SKM-1 treated with dmso at 0.1 percent for 144 hours (cell line): ENCODE measurements around the gene DNAJC5.
"Not testable (repeated sequence)": the region's sequence is repeated elsewhere in the genome, so short reads cannot be mapped to it uniquely, and the experiment has no call there.

Experiments used
- DNase-seq: peaks from one replicate; lab custom pipeline; 2025; ENCODE audit not compliant: unreplicated experiment; lab: John Stamatoyannopoulos, UW

DNAJC5 gene

DNA sequence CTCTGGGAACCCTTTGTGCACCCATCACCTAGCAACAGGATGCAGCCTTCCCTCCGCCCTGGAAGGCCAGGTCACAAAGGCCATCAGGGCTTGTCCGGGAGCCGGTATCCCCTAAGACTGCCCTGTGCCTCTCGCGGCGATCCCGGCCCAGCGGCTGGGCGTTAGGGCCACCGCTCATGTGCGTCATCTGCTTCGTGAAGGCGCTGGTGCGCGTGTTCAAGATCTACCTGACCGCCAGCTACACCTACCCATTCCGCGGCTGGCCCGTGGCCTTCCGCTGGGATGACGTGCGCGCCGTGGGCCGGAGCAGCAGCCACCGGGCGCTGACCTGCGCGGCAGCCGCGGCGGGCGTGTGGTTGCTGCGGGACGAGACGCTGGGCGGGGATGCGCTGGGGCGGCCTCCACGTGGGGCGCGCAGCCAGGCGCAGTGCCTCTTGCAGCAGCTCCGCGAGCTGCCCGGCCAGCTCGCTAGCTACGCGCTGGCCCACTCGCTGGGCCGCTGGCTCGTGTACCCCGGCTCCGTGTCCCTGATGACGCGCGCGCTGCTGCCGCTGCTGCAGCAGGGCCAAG is 33.5 kb upstream of the DNAJC5 start, which contains the start of gene ABHD16B:
TSS of gene ABHD16B (plus strand) at position 134 of the 570 bp plus-strand sequence. CDS start at position 177, 43 bp downstream.
- DNase-seq, result no peak

GRCh38 chr20:63861981-63862901 is 32.7 kb upstream of the DNAJC5 start:
- no peak for DNase-seq

DNA sequence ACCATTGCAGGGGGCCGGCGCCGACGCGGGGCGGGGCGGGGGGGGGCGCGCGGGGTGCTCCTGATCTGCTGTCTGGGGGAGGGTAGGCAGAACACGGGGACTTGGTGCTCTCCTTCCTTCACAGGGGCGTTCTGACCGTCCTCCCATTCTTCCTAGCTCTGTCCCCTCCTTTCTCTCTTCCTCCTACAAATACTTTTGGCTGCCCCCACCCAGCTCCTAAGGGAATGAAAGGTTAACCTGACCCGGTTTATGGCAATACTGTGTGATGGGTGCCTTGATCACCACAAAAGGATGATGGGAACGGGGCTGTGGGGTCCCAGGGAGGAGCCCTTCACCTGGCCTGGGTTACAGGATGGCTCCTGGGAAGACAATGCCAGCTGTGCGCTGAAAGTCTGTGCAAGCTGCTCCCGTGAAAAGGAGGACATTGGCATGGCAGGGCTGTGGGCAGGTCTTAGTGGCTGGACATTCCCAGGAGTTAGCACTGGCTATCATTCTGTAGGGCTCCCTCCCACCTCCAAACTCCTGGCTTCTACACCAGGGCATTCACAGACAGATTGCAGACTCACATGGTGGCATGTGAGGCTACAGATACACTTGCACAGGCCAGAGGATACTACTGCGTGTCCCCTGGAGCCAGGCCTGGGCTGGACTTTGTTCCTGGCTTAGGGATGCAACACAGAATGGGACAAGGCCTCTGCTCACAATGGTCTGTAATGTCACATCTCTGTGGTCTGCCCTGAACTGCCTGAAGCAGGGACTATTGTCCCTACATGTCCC is 31.7 kb upstream of the DNAJC5 start:
- no peak for DNase-seq

GRCh38 chr20:63863798-63864544 is 31.0 kb upstream of the DNAJC5 start:
- DNase-seq, result peak; percentile 99

DNA sequence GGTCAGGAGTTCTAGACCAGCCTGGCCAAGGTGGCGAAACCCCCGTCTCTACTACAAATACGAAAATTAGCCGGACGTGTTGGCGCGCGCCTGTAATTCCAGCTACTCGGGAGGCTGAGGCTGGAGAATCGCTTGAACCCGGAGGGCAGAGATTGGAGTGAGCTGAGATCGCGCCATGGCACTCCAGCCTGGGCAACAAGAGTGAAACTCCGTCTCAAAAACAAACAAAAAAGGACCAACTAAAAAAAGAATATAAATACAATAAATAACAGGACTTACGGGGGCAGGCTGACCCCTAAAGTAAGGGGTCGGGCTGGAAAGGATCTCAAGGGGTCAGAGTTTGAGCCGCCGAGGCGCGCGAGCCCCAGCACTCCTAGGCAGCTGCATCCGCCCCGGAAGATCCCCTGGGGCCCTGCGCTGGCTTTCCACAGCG is 30.4 kb upstream of the DNAJC5 start:
- no peak for DNase-seq

DNA sequence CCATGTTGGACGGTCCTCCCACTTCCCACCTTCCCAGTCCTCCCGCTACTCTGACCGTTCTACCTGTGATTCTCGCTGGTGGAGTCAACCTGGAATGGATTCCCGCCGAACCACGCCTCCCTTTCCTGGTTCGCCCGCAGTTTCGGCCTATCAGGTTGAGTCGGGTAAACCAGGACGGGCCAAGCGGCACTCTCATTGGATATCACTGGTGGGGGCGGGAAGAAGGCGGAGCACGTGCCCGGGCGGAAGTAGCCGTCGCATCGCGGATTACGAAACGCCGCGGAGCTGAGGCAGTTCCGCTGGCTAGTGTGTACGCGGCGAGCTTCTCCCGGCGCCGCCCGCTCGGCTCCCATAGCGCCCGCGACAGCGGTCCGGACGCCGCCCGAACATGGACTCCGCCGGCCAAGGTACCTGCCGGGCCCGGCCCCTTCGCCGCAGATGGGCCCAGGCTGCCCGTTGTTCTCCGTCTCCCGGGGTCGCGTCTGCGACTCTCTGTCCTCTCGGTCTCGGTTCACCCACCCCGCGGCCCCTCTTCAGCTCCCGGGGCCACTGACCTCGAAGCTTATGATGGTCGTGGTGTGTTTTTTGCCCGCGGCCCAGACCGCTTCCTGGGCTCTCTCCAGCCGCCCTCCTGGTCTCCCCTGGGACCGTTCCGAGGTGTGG is 29.8 kb upstream of the DNAJC5 start, which contains the start of gene TPD52L2:
TSS of gene TPD52L2 (plus strand) at position 293 of the 663 bp plus-strand sequence. CDS start at position 389, 96 bp downstream.
- peak; percentile 98 for DNase-seq

GRCh38 chr20:63867042-63867441 is 27.9 kb upstream of the DNAJC5 start:
- not testable (repeated sequence) for DNase-seq

DNA sequence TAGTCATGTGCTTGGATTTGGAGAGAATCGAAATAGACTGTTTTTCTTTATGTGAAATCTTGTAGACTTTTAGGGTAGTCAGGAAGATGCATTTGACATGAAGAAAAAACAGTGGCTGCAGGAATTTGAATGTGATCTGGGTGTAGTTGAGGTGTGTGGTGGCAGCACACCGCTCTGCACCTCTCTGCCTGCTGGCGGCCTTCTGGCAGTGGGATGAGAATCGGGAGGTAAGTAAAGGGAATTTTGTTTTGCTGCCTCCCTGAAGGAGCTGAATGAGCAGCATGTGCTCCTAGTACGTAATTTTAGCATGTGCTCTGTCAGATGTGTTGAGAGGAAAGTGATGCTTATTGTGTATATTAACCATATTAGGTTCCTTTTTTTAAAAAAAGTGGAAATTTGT is 26.7 kb upstream of the DNAJC5 start:
- no peak for DNase-seq

DNA sequence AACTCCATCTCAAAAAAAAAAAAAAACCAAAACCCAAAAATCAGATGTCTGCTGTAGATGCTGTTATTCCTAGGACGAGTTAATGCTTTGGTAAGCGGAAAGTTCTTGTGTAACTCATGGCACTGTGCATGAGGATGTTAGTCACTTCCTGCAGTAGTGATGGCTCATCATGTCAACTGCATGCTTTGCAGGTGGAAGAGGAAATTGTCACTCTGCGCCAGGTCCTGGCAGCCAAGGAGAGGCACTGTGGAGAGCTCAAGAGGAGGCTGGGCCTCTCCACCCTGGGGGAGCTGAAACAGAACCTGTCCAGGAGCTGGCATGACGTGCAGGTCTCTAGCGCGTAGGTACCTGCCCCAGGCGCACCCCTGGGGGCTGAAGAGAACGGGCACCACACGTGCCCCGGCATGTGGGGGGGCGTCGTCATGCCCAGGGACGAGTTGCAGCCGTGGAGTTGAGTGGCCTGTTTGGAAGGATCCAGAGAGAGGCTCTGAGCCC is 21.4 kb upstream of the DNAJC5 start:
- peak; percentile 59 for DNase-seq

DNA sequence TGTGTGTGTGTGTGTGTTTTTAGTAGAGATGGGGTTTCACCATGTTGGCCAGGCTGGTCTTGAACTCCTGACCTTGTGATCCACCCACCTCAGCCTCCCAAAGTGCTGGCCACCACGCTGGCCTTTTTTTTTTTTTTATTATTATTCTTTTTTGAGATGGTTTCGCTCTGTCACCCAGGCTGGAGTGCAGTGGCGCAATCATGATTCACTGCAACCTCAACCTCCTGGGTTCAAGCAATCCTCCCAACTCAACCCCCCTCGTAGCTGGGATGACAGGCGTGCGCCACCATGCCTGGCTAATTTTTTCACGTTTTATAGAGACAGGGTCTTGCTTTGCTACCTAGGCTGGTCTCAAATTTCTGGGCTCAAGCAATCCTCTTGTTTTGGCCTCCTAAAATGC is 20.7 kb upstream of the DNAJC5 start:
- not testable (repeated sequence) for DNase-seq

DNA sequence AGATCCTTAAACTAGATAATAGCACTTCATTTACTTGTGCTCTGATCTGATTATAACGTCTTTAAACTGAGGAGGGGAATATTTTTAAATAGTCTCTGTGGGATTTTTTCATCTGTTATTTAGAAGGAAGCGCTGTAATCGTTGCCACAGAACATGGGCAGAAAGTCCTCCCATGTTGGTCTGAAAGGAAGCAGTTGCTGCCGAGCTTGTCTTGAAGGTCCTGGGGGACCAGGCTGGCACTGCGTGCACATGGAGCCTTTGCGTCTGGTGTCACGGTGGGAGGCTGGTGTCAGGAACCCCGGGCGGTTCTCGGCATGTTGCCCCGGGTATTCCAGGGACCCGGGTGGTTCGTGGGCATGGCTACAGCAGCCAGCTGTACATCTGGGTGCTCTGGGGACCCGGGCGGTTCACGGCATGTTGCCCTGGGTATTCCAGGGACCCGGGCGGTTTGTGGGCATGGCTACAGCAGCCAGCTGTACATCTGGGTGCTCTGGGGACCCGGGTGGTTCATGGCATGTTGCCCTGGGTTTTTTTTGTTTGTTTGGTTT is 18.4 kb upstream of the DNAJC5 start:
- no peak for DNase-seq

GRCh38 chr20:63877755-63878470 is 17.0 kb upstream of the DNAJC5 start:
- no peak for DNase-seq

DNA sequence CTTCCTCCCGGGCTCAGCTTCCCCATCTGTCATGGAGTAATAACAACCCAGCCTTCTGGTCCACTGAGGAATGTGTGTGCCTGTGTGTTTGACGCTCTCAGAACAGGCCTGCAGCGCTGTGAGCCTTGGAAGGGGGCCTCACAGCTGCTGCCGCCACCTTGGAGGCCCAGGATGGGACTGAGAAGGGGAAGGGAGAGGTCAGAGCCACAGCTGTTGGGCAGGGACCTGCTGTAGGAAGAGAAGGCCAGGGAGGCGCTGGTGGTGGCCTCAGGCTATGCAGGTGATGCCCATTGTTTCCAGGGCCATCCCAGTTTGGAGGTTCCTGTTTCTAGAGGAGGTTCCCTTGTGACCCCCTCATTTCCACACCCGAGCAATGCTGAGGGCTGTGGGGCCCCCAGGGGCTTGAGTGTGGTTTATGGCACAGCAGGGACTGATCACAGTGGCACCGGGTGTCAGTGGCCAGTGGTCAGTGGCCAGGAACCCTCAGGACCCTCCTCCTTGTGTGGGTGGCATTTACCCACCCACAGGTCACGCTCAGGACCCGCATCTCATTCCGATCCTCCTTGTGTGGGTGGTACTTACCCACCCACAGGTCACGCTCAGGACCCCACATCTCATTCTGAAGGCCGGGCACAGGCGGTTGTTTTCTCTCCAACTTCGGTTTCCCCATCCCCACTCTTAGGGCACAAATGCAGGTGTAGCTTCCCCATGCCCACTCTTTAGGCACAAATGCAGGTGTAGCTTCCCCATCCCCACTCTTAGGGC is 15.8 kb upstream of the DNAJC5 start:
- DNase-seq, result no peak

GRCh38 chr20:63880901-63881300 is 14.0 kb upstream of the DNAJC5 start:
- not testable (repeated sequence) for DNase-seq

- DNase-seq, result no peak
Measured at GRCh38 chr20:63881451-63882226, 13.3 kb upstream of the DNAJC5 start.

- no peak for DNase-seq
Measured at GRCh38 chr20:63882257-63883200, 12.4 kb upstream of the DNAJC5 start.
